ENCODE measurements around the gene NOVA1. TPM values are rescaled to one million over a fixed set of nuclear protein-coding genes. Genes with fewer than 3 reads are reported as not detected.
"Not testable (repeated sequence)": the region's sequence is repeated elsewhere in the genome, so short reads cannot be mapped to it uniquely, and the experiment has no call there.

The NOVA1 gene
- polyA plus RNA-seq = 11.6 TPM
- long read RNA-seq, donor 1 = 0 reads
- long read RNA-seq, donor 2, partial matches to known transcripts = 0 of 3 reads
- long read RNA-seq, donor 2, other reads (novel, unspliced or antisense) = 0 of 3 reads
- long read RNA-seq, donor 3 = 0 reads
- long read RNA-seq, donor 4 = 0 reads
- long read RNA-seq, donor 5, partial matches to known transcripts = 0 of 3 reads
- long read RNA-seq, donor 5, other reads (novel, unspliced or antisense) = 0 of 3 reads
- long read RNA-seq, donor 6, partial matches to known transcripts = 0 of 4 reads
- long read RNA-seq, donor 6, other reads (novel, unspliced or antisense) = 0 of 4 reads
- long read RNA-seq, donor 7, partial matches to known transcripts = 0 of 2 reads
- long read RNA-seq, donor 7, other reads (novel, unspliced or antisense) = 0 of 2 reads
- long read RNA-seq, donor 8, partial matches to known transcripts = 0 of 4 reads
- long read RNA-seq, donor 8, other reads (novel, unspliced or antisense) = 0 of 4 reads
- long read RNA-seq, donor 9 = 0 reads
- long read RNA-seq, donor 10, full-length matches to known transcripts = 5 of 5 reads
- long read RNA-seq, donor 10, partial matches to known transcripts = 0 of 5 reads
- long read RNA-seq, donor 10, other reads (novel, unspliced or antisense) = 0 of 5 reads
- long read RNA-seq, donor 11 = 0 reads

GRCh38 chr14:26597589-26598080 is at the start of gene NOVA1:
NOVA1 (minus strand) TSS chr14:26598033; CDS start chr14:26597436, 597 bp downstream.
- peak within 1 kb of the TSS; percentile 73 for H3K4me3 ChIP-seq (ENCODE audit: low read length)
- WGBS (ENCODE audit: insufficient coverage, low lambda C conversion rate) = 0% methylated on average over 1 of the region's 36 CpGs
- H3K27me3 ChIP-seq (ENCODE audit: control insufficient read depth, insufficient read depth, low read length) = no peaks in the 10 kb centered on the region
- no peaks in the 10 kb centered on the region for H3K9me3 ChIP-seq (ENCODE audit: control insufficient read depth, low read depth, low read length)
- H3K27ac ChIP-seq (ENCODE audit: low read length) = peak within 1 kb of the TSS; percentile 90
- DNase-seq = peak in 1 of 2 donors; percentile 35
- no peaks in the 10 kb centered on the region for H3K4me1 ChIP-seq (ENCODE audit: control insufficient read depth, insufficient read depth, low read length)
- H3K36me3 ChIP-seq (ENCODE audit: control insufficient read depth, insufficient read depth, low read length) = no peaks in the 10 kb centered on the region

- not testable (repeated sequence) for H3K4me1 ChIP-seq (ENCODE audit: control insufficient read depth, insufficient read depth, low read length); H3K36me3 ChIP-seq (ENCODE audit: control insufficient read depth, insufficient read depth, low read length); H3K27me3 ChIP-seq (ENCODE audit: control insufficient read depth, insufficient read depth, low read length); H3K9me3 ChIP-seq (ENCODE audit: control insufficient read depth, low read depth, low read length); H3K4me3 ChIP-seq (ENCODE audit: low read length); H3K27ac ChIP-seq (ENCODE audit: low read length); DNase-seq
- WGBS (ENCODE audit: insufficient coverage, low lambda C conversion rate) = no CpG with 5 or more reads among the region's 5 CpGs
Measured at GRCh38 chr14:26645057-26645456, 47.2 kb upstream of the NOVA1 start.

- Histone ChIP-seq H3K4me1 (ENCODE audit: control insufficient read depth, insufficient read depth, low read length) (no peaks in the 10 kb centered on the region), H3K27me3 (ENCODE audit: control insufficient read depth, insufficient read depth, low read length) (no peaks in the 10 kb centered on the region), H3K4me3 (ENCODE audit: low read length) (no peak overlapping the region), H3K9me3 (ENCODE audit: control insufficient read depth, low read depth, low read length) (no peaks in the 10 kb centered on the region), H3K27ac (ENCODE audit: low read length) (no peak overlapping the region), H3K36me3 (ENCODE audit: control insufficient read depth, insufficient read depth, low read length) (no peaks in the 10 kb centered on the region)
- DNase-seq = no peak
- WGBS (ENCODE audit: insufficient coverage, low lambda C conversion rate) = 62% methylated on average over 4 of the region's 5 CpGs
Measured at GRCh38 chr14:26636561-26636960, 38.7 kb upstream of the NOVA1 start.

GRCh38 chr14:26634946-26635345 is 37.1 kb upstream of the NOVA1 start:
- not testable (repeated sequence) for H3K36me3 ChIP-seq (ENCODE audit: control insufficient read depth, insufficient read depth, low read length); H3K9me3 ChIP-seq (ENCODE audit: control insufficient read depth, low read depth, low read length); H3K4me3 ChIP-seq (ENCODE audit: low read length); H3K4me1 ChIP-seq (ENCODE audit: control insufficient read depth, insufficient read depth, low read length); H3K27me3 ChIP-seq (ENCODE audit: control insufficient read depth, insufficient read depth, low read length); H3K27ac ChIP-seq (ENCODE audit: low read length); DNase-seq
- no CpG with 5 or more reads among the region's 25 CpGs for WGBS (ENCODE audit: insufficient coverage, low lambda C conversion rate)

GRCh38 chr14:26626256-26626655 is 28.4 kb upstream of the NOVA1 start:
- no peak overlapping the region for H3K27ac ChIP-seq (ENCODE audit: low read length)
- no peaks in the 10 kb centered on the region for H3K4me1 ChIP-seq (ENCODE audit: control insufficient read depth, insufficient read depth, low read length)

GRCh38 chr14:26622611-26623010 is 24.8 kb upstream of the NOVA1 start:
- Histone ChIP-seq H3K4me1 (ENCODE audit: control insufficient read depth, insufficient read depth, low read length) (no peaks in the 10 kb centered on the region), H3K4me3 (ENCODE audit: low read length) (no peak overlapping the region), H3K9me3 (ENCODE audit: control insufficient read depth, low read depth, low read length) (no peaks in the 10 kb centered on the region), H3K36me3 (ENCODE audit: control insufficient read depth, insufficient read depth, low read length) (no peaks in the 10 kb centered on the region), H3K27me3 (ENCODE audit: control insufficient read depth, insufficient read depth, low read length) (no peaks in the 10 kb centered on the region), H3K27ac (ENCODE audit: low read length) (no peak overlapping the region)
- no CpG with 5 or more reads among the region's 1 CpG for WGBS (ENCODE audit: insufficient coverage, low lambda C conversion rate)
- no peak for DNase-seq

More at GRCh38 chr14:26626256-26626655, 28.4 kb upstream of the NOVA1 start:
- H3K27me3 ChIP-seq (ENCODE audit: control insufficient read depth, insufficient read depth, low read length) = no peaks in the 10 kb centered on the region
- no peak overlapping the region for H3K4me3 ChIP-seq (ENCODE audit: low read length)
- H3K9me3 ChIP-seq (ENCODE audit: control insufficient read depth, low read depth, low read length) = no peaks in the 10 kb centered on the region
- no peaks in the 10 kb centered on the region for H3K36me3 ChIP-seq (ENCODE audit: control insufficient read depth, insufficient read depth, low read length)
- no peak for DNase-seq

GRCh38 chr14:26621807-26622560 is 24.2 kb upstream of the NOVA1 start:
- WGBS (ENCODE audit: insufficient coverage, low lambda C conversion rate) = 82% methylated on average over 1 of the region's 2 CpGs
- Histone ChIP-seq H3K4me3 (ENCODE audit: low read length) (no peak overlapping the region), H3K27me3 (ENCODE audit: control insufficient read depth, insufficient read depth, low read length) (no peaks in the 10 kb centered on the region), H3K27ac (ENCODE audit: low read length) (no peak overlapping the region), H3K9me3 (ENCODE audit: control insufficient read depth, low read depth, low read length) (no peaks in the 10 kb centered on the region), H3K4me1 (ENCODE audit: control insufficient read depth, insufficient read depth, low read length) (no peaks in the 10 kb centered on the region), H3K36me3 (ENCODE audit: control insufficient read depth, insufficient read depth, low read length) (no peaks in the 10 kb centered on the region)
- no peak for DNase-seq

- no peaks in the 10 kb centered on the region for H3K4me1 ChIP-seq (ENCODE audit: control insufficient read depth, insufficient read depth, low read length)
- no peaks in the 10 kb centered on the region for H3K36me3 ChIP-seq (ENCODE audit: control insufficient read depth, insufficient read depth, low read length)
- H3K9me3 ChIP-seq (ENCODE audit: control insufficient read depth, low read depth, low read length) = no peaks in the 10 kb centered on the region
- H3K27me3 ChIP-seq (ENCODE audit: control insufficient read depth, insufficient read depth, low read length) = no peaks in the 10 kb centered on the region
- H3K27ac ChIP-seq (ENCODE audit: low read length) = no peak overlapping the region
- DNase-seq = no peak
- no CpG with 5 or more reads among the region's 1 CpG for WGBS (ENCODE audit: insufficient coverage, low lambda C conversion rate)
- no peak overlapping the region for H3K4me3 ChIP-seq (ENCODE audit: low read length)
Measured at GRCh38 chr14:26621364-26621763, 23.5 kb upstream of the NOVA1 start.

- no peak overlapping the region for H3K27ac ChIP-seq (ENCODE audit: low read length)
- no peak overlapping the region for H3K4me3 ChIP-seq (ENCODE audit: low read length)
- H3K36me3 ChIP-seq (ENCODE audit: control insufficient read depth, insufficient read depth, low read length) = no peaks in the 10 kb centered on the region
- H3K27me3 ChIP-seq (ENCODE audit: control insufficient read depth, insufficient read depth, low read length) = no peaks in the 10 kb centered on the region
- no peak for DNase-seq
- no peaks in the 10 kb centered on the region for H3K9me3 ChIP-seq (ENCODE audit: control insufficient read depth, low read depth, low read length)
- H3K4me1 ChIP-seq (ENCODE audit: control insufficient read depth, insufficient read depth, low read length) = no peaks in the 10 kb centered on the region
Measured at GRCh38 chr14:26611259-26611658, 13.4 kb upstream of the NOVA1 start.

GRCh38 chr14:26606729-26607312 is 9.0 kb upstream of the NOVA1 start:
- 75% methylated on average over 2 of the region's 3 CpGs for WGBS (ENCODE audit: insufficient coverage, low lambda C conversion rate)
- no peaks in the 10 kb centered on the region for H3K27me3 ChIP-seq (ENCODE audit: control insufficient read depth, insufficient read depth, low read length)

More at GRCh38 chr14:26606729-26607312, 9.0 kb upstream of the NOVA1 start:
- Histone ChIP-seq H3K36me3 (ENCODE audit: control insufficient read depth, insufficient read depth, low read length) (no peaks in the 10 kb centered on the region), H3K4me1 (ENCODE audit: control insufficient read depth, insufficient read depth, low read length) (no peaks in the 10 kb centered on the region), H3K9me3 (ENCODE audit: control insufficient read depth, low read depth, low read length) (no peaks in the 10 kb centered on the region), H3K27ac (ENCODE audit: low read length) (no peak overlapping the region), H3K4me3 (ENCODE audit: low read length) (no peak overlapping the region)
- DNase-seq = no peak

Measured in large intestine (tissue), 12 donors.